ENCODE data around the gene TCF25.
"Not testable (repeated sequence)": the region's sequence is repeated elsewhere in the genome, so short reads cannot be mapped to it uniquely, and the experiment has no call there.

Gene TCF25

DNA sequence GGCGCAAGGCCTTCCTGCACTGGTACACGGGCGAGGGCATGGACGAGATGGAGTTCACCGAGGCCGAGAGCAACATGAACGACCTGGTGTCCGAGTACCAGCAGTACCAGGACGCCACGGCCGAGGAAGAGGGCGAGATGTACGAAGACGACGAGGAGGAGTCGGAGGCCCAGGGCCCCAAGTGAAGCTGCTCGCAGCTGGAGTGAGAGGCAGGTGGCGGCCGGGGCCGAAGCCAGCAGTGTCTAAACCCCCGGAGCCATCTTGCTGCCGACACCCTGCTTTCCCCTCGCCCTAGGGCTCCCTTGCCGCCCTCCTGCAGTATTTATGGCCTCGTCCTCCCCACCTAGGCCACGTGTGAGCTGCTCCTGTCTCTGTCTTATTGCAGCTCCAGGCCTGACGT, 62.2 kb downstream of the TCF25 start:
- H3K27ac ChIP-seq; DNase-seq (ENCODE audit: low read depth, low spot score): not testable (repeated sequence)

DNA sequence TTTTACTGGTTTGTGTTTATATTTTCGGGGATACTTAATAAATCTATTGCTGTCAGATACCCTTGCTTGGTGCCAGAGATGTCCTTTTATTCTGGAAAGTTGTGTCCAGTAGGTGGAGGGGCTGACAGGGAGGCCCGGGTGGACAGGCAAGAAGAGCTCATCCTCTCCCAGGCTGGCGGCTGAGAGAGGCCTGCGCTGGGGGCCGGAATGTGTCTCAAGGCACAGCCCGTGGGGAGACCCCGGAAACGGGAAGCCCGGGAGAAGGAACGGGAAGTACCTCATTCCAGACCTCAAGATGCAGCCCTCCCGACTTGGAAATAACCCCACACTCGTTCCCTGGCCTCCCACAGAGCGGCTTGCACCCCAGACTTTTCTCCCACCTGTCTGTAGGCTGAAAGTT, 62.6 kb downstream of the TCF25 start:
- DNase-seq (ENCODE audit: low read depth, low spot score): no peak
- no peak overlapping the region for H3K27ac ChIP-seq

DNA sequence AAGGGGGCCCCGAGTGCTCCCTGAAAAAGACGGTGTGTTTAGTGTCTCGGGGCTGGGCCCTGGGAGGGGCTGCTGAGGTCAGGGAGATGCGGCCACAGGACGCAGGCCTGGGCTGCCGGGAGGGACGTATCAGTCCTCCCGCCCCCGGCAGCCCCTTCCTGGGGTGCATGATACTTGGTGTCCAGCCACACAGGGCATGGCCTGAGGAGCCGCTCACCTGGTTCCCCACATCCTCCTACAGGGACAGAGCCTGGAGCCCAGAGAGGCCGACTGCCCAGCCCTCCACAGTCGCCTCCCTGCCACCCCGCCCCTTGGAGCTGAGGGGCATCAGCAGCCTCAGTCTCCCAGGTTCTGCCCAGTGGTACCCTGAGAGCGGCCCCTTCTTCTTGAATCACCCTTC, 63.1 kb downstream of the TCF25 start:
- DNase-seq (ENCODE audit: low read depth, low spot score): no peak

DNA sequence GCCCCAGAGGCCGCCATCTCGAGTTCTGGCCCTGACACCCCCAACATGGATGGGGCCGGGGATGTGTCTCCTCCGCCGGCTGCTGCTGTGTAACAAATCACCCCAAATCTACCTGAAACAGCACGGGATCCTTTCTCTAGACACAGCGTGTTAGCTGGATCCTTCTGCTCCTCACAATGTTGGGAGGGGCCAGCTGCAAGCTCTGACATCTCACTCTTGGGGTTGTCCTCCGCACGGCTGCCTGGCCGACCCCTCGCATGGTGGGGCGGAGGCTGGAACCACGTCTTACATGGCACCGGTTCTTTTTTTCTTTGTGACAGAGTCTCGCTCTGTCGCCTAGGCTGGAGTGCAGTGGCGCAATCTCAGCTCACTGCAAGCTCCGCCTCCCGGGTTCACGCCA, 63.6 kb downstream of the TCF25 start:
- no peak overlapping the region for H3K27ac ChIP-seq
- DNase-seq (ENCODE audit: low read depth, low spot score): no peak

More for the DNA sequence above, 63.1 kb downstream of the TCF25 start:
- H3K27ac ChIP-seq: no peak overlapping the region

- no peak overlapping the region for H3K27ac ChIP-seq
- no peak for DNase-seq (ENCODE audit: low read depth, low spot score)
Observed at GRCh38 chr16:89938175-89938885, 64.9 kb downstream of the TCF25 start.

DNA sequence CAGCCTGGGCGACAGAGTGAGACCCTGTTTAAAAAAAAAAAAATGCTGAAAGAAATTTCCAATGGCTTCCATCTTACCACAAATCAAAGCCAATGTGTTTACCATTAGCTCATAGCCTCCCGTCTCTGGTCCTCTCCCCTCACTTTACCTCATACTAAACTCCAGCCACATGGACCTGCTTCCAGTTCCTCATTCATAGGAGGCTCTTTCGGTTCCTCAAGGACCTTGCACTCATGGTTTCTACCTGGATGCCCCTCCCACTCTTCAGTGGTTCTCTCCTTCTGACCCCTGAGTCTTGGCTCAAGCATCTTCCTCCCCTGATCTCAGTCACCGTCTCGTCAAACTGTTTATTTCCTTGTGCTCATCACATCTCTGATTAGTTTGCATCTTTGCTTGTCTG, 71.4 kb downstream of the TCF25 start:
- no peak for DNase-seq (ENCODE audit: low read depth, low spot score)
- H3K27ac ChIP-seq: no peak overlapping the region

DNA sequence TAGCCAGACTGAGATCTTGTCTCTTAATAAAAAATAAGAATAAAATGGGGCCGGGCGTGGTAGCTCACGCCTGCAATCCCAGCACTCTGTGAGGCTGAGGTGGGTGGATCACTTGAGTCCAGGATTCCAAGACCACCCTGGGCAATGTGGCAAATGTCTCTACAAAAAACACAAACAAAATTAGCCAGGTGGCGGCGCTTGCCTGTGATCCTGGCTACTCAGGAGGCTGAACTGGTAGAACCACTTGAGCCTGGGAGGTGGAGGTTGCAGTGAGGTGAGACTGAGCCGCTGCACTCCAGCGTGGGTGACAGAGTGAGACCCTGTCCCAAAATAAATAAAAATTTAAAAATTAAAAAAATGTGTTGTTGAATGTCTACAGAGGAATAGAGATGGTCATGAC, 72.3 kb downstream of the TCF25 start:
- no peak for DNase-seq (ENCODE audit: low read depth, low spot score)
- no peak overlapping the region for H3K27ac ChIP-seq

DNA sequence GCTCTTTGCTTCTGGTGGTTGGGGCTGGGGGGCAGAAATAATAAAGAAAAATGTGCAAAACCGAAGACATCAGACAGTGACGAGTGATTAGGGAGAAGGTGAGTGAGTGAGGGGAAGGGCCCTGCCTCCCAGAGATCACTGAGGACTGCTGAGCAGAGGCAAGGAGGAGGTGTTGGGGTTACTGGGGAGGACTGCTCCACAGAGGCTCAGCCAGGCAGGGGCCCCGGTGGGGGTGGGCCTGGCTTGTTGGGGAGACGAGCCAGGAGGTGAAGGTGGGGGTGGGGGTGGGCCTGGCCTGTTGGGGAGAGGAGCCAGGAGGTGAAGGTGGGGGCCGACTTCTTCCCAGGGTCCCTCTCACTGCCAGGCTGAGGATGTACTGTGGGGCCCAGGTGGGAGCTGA, 73.1 kb downstream of the TCF25 start:
- no peak overlapping the region for H3K27ac ChIP-seq
- no peak for DNase-seq (ENCODE audit: low read depth, low spot score)

DNA sequence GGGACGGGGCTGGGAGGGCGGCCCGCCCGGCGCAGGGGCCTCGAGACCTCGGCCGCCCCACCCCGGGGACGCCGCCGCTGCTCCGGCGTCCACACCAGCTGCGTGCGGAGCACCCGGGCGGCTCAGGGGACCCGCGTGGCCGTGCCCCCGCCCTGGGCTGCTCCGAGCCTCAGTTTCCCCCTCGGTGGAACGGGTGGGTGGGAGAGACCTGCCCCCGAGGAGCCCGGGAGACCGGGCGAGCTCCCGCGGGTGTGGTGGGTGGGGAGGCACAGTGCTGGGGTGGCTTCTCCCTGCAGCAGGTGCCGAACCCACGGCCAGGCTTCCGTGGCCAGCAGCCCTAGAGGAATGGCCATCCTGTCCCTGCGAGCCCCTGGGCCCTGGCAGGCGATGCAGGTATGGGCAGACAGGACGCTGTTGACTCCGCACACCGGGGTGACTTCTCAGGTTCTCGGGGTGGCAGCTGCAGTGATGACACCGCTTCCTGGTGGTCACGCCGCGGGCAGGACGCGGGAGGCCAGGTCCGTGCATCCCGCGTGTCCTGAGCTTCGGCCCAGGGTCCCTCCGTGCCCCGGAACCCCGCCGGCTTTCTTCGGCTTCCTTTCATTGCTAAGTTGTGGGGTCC, 75.8 kb downstream of the TCF25 start:
- DNase-seq (ENCODE audit: low read depth, low spot score): no peak
- H3K27ac ChIP-seq: no peak overlapping the region

DNA sequence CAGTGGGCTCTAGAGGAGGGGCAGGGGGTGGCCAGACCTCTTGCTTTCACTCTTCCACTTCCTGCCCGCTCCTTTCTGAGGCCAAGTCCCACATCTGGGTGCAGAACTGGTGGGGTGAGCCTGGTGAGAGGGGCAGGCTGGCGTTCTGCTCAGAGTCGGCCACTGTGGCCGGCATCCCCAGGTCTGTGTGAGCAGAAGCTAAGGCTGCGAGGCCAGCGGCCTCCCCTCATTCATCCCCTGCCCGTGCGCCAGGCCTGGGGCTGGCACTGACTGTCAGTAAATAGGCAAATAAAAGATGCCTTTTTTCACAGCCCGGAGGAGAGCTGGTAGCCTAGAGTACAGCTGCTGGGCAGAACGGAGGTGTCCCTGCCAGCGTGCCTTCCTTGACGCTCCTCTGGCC, 76.4 kb downstream of the TCF25 start:
- DNase-seq (ENCODE audit: low read depth, low spot score): no peak
- no peak overlapping the region for H3K27ac ChIP-seq

DNA sequence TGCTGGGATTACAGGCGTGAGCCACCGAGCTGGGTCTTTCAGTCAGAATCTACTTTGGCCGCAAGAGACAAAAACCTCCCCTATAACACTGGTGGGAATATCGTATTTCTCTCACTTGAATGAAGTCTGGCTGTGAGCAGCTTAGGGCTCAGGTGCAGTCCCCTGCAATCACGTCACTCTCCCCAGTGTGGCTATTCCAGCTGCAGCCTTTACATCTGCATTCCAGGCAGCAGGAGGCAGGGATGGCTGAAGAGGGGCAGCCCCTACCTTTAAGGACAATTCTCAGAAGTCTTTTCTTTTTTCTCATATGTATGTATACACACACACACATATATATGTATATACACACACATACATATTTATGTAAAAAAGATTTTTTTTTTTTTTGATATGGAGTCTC, 78.1 kb downstream of the TCF25 start:
- no peak overlapping the region for H3K27ac ChIP-seq
- DNase-seq (ENCODE audit: low read depth, low spot score): no peak

DNA sequence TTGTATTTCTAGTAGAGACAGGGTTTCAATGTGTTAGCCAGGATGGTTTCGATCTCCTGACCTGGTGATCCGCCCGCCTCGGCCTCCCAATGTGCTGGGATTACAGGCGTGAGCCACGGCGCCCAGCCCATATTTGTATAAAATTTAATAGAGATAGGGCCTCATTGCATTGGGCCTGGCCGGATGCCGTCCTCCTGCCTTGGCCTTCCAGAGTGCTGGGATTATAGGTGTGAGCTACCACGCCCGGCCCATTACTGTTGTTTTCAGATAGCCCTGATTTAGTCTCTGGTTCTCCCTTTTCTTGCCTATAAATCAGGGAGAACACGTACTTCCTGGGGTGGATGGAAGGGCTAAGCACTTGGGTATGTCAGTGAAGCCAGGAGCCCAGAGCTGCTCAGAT, 78.7 kb downstream of the TCF25 start:
- H3K27ac ChIP-seq: no peak overlapping the region
- no peak for DNase-seq (ENCODE audit: low read depth, low spot score)

DNA sequence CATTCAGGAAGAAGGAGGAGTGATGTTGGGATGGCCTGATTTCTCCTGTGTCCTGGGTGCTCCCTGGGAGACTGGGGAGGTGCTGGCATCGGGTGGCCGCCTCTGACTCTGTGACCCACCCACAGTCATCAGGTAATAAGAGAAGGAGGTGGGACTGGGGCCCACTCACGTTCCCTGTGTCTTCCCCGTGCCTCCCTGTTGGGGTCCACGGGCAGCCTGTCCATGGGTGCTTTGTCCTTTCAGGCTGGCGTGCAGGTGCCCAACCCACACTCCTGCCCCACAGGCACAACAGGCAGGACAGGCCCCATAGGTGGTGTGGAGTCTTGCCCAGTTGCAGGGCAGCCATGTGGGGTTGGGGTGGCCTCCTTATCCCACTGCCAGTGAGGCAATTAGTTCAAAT, 79.2 kb downstream of the TCF25 start:
- no peak overlapping the region for H3K27ac ChIP-seq
- DNase-seq (ENCODE audit: low read depth, low spot score): no peak

GRCh38 chr16:89953671-89954406, 80.4 kb downstream of the TCF25 start:
- H3K27ac ChIP-seq: no peak overlapping the region
- DNase-seq (ENCODE audit: low read depth, low spot score): no peak

DNA sequence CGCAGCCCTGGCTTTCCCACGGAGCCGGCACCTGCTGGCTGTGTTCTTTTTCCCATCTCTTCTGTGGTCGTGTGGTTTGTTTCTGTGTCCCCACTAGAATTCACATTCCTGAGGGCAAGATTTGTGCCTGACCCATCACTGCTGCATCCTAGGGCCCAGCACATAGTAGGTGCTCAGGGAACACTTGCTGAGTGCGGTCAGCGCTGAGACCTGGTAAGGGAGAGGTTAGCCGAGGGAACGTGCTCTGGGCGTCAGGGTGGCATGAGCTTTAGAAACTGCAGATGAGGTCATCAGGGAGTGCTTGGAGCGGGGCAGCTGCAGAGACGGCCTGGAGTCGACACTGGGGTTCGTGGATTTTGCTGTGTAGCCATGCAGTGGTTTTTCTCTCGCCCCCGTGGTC, 81.1 kb downstream of the TCF25 start:
- DNase-seq (ENCODE audit: low read depth, low spot score): no peak
- no peak overlapping the region for H3K27ac ChIP-seq

DNA sequence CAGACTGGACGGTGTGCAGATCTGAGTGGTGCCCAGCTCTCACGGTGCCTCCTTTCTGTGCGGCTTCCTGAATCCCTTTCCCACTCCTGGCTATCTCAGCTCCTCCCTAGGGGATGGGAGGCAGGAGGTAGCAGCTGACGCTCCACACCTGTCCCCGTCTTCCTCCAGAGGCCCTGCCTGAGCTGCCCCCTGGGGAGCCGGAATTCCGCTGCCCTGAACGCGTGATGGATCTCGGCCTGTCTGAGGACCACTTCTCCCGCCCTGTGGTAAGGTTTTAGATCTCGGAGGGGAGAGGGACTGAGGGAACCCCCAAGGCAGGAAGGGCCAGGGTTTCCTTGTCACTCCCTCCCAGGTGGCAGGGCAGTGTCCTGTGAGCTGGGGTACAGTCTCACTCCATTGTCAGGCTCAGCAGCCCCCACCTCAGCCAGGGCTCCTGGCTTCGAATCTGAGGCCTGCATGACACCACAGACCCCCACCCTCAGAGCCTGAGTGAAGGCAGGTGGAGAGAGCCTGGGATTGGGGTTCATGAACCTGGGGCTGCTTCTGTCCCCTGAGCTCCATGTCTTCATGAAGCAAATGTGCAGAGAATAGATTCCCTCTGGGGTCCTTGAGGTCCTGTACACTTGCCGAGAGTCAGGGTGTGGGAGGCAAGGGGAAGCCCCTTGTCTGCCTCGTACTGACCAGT, 81.8 kb downstream of the TCF25 start:
- H3K27ac ChIP-seq: no peak overlapping the region
- no peak for DNase-seq (ENCODE audit: low read depth, low spot score)

DNA sequence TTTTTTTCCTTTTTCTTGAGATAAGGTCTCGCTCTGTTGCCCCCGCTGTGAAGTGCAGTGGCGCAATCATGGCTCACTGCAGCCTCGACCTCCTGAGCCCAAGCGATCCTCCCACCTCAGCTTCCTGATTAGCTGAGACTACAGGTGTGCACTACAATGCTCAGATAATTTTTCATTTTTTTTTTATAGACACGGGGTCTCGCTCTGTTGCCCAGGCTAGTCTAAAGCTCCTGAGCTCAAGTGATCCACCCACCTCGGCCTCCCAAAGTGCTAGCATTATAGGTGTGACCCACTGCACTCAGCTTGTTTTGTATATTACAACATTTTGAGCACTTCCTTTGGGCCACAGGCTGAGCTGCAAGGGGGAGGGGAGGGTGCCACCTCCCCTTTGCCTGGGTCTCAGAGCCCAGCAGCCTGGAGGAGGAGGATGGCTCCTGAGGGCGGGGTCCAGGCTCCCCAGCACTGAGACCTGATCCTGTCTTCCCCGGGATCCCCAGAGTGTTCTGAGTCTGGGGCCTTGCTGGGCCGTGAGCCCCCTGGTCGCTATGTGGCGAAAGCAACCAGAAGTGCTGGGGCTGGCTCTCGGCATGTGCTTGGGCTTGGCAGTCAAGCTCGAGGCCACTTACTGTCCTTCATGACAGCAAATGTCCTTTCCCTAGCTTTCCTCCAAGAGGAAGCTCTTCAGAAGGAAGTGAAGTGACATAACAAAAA, 83.3 kb downstream of the TCF25 start:
- H3K27ac ChIP-seq: no peak overlapping the region
- DNase-seq (ENCODE audit: low read depth, low spot score): no peak

- no peak for DNase-seq (ENCODE audit: low read depth, low spot score)
- no peak overlapping the region for H3K27ac ChIP-seq
Observed at GRCh38 chr16:89957216-89957785, 83.9 kb downstream of the TCF25 start.

DNA sequence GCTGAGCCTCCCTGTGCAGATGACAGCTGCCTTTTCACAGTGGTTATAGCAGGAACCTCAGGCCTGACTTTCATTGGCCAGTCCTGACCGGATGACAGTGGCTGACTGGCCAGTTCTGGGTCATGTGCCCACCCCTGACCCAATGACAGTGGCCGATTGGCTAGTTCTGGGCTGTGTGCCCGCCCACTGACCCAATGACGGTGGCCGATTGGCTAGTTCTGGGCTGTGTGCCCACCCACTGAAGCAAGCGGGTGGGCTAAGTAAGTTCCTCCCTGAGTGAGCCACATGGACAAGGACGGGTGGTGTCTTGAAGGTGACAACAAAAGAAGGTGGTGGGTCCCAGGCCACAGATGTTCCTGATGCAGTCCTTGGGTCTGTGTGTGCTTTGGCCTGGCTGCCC, 84.7 kb downstream of the TCF25 start:
- no peak for DNase-seq (ENCODE audit: low read depth, low spot score)

GRCh38 chr16:89958596-89958995, 85.2 kb downstream of the TCF25 start:
- H3K27ac ChIP-seq: no peak overlapping the region
- no peak for DNase-seq (ENCODE audit: low read depth, low spot score)

More for the DNA sequence above, 84.7 kb downstream of the TCF25 start:
- no peak overlapping the region for H3K27ac ChIP-seq
